GM12878 (cell line): Measurements from ENCODE around the gene DYNLT2. TPM values are rescaled to one million over a fixed set of nuclear protein-coding genes. Genes with fewer than 3 reads are reported as not detected.

ENCODE experiments used
- ATAC-seq: fragments of 200-7000 bp; cut with Tn5 transposase; 3 replicates; pipeline ENCODE4 v1.9.1; 2020; ENCODE audit warnings: mild to moderate bottlenecking, moderate library complexity
- Bru-seq: library from RNA; stranded (reverse); fragments of 400-500 nt; gene quantifications from one replicate; lab custom pipeline; 2021; lab: Mats Ljungman, UMichigan
- BruChase-seq, 2 experiments: library from RNA; stranded (reverse); fragments of 400-500 nt; gene quantifications; one replicate each; lab custom pipeline; 2021; lab: Mats Ljungman, UMichigan
- BruUV-seq: library from RNA; stranded (reverse); fragments of 400-500 nt; replicated peaks from 2 replicates; lab custom pipeline; 2021; lab: Mats Ljungman, UMichigan
- CTCF ChIA-PET: fragments of 300-600 bp; sonication (Branson Sonifier 250); formaldehyde crosslinking; extraction: SDS; loops from one replicate; lab custom pipeline; 2021; ENCODE audit warnings: inconsistent platforms; lab: Yijun Ruan, JAX
- POLR2A ChIA-PET: fragments of 350-600 bp; formaldehyde crosslinking; extraction: SDS; loops from one replicate; lab custom pipeline; 2021; ENCODE audit warnings: inconsistent platforms; lab: Charles Lee
- RAD21 ChIA-PET: fragments of 300-600 bp; sonication (Branson Sonifier 250); formaldehyde crosslinking; loops from one replicate; lab custom pipeline; 2023; ENCODE audit warnings: antibody characterized with exemption; ENCODE audit not compliant: unreplicated experiment; lab: Charles Lee
- SMC1A ChIA-PET: fragments of 300-600 bp; sonication (Branson Sonifier 250); formaldehyde crosslinking; loops from one replicate; lab custom pipeline; 2023; ENCODE audit not compliant: unreplicated experiment, uncharacterized antibody; lab: Charles Lee
- DNase-seq: peaks from one replicate; pipeline ENCODE4 v3.0.0-alpha.2; 2011; ENCODE audit warnings: low read depth, low spot score
- FAIRE-seq: peaks from 3 replicates; lab custom pipeline; 2011; peaks lifted over from hg19 to GRCh38; lab: Jason Lieb, UNC
- H2AFZ ChIP-seq: 2 replicates; pipeline ENCODE4 v1.6.0; 2011; ENCODE audit warnings: low read depth, low read length, control low read depth; ENCODE audit not compliant: control insufficient read depth
- H3K27ac ChIP-seq: 2 replicates; pipeline ENCODE4 v1.5.1; 2011; ENCODE audit warnings: control low read depth; ENCODE audit not compliant: control insufficient read depth, insufficient read depth
- H3K27me3 ChIP-seq, 2 experiments: replicated peaks in 1 of 2; 2 replicates each; pipeline versions ENCODE4 v1.6.0 to v1.6.1; 2011; ENCODE audit warnings: low read length in 1 of 2; ENCODE audit not compliant: control insufficient read depth in 2 of 2, insufficient read depth in 2 of 2
- H3K36me3 ChIP-seq, 2 experiments: 2 replicates each; pipeline ENCODE4 v1.5.1; 2011; ENCODE audit warnings: low read length in 1 of 2; ENCODE audit not compliant: control insufficient read depth in 2 of 2, insufficient read depth in 2 of 2
- H3K4me1 ChIP-seq: 2 replicates; pipeline ENCODE4 v1.6.1; 2011; ENCODE audit warnings: mild to moderate bottlenecking, low read length, moderate library complexity, mixed read lengths; ENCODE audit not compliant: control insufficient read depth, insufficient read depth
- H3K4me2 ChIP-seq: 2 replicates; pipeline ENCODE4 v1.6.0; 2011; ENCODE audit warnings: control low read depth; ENCODE audit not compliant: control insufficient read depth, insufficient read depth
- H3K4me3 ChIP-seq: fragments of 200-600 bp; sonication (generic); 2 replicates; pipeline ENCODE4 v1.5.1; 2016
- H3K79me2 ChIP-seq: 2 replicates; pipeline ENCODE4 v1.6.0; 2011; ENCODE audit warnings: low read length; ENCODE audit not compliant: control insufficient read depth, insufficient read depth
- H3K9ac ChIP-seq: 2 replicates; pipeline ENCODE4 v1.8.0; 2011; ENCODE audit warnings: low read length, control low read depth, mixed read lengths; ENCODE audit not compliant: control insufficient read depth, insufficient read depth
- H3K9me3 ChIP-seq: replicated peaks from 3 replicates; pipeline ENCODE4 v1.5.1; 2011; ENCODE audit warnings: mild to moderate bottlenecking, low read length; ENCODE audit not compliant: control insufficient read depth, insufficient read depth
- H4K20me1 ChIP-seq: 2 replicates; pipeline ENCODE4 v1.6.0; 2011; ENCODE audit not compliant: control insufficient read depth, insufficient read depth
- EZH2 ChIP-seq: IDR thresholded peaks from 2 replicates; pipeline ENCODE4 v1.6.1; 2012; ENCODE audit warnings: low read depth, mild to moderate bottlenecking, control low read depth, inconsistent platforms, low read length, borderline replicate concordance; ENCODE audit not compliant: control insufficient read depth
- FOS ChIP-seq: IDR thresholded peaks from 3 replicates; pipeline ENCODE4 v1.6.1; 2011; ENCODE audit warnings: borderline replicate concordance; ENCODE audit not compliant: insufficient read length; ENCODE audit errors: extremely low read depth
- FOXK2 ChIP-seq: fragments of 450-650 bp; IDR thresholded peaks from 2 replicates; pipeline ENCODE4 v1.6.1; 2017; ENCODE audit warnings: mild to moderate bottlenecking, moderate library complexity
- GATAD2B ChIP-seq: fragments of 450-650 bp; conservative IDR thresholded peaks from 2 replicates; pipeline ENCODE4 v1.6.1; 2017; ENCODE audit warnings: low read depth, mild to moderate bottlenecking, moderate library complexity
- IRF5 ChIP-seq: fragments of 450-650 bp; IDR thresholded peaks from 2 replicates; pipeline ENCODE4 v1.6.1; 2017; ENCODE audit warnings: borderline replicate concordance
- JUND ChIP-seq: IDR thresholded peaks from 2 replicates; pipeline ENCODE4 v1.6.1; 2012; ENCODE audit warnings: low read depth, mild to moderate bottlenecking, low read length, improper control_type of control experiment, moderate library complexity
- NKRF ChIP-seq: fragments of 450-650 bp; conservative IDR thresholded peaks from 2 replicates; pipeline ENCODE4 v1.6.1; 2017; ENCODE audit warnings: mild to moderate bottlenecking, moderate library complexity
- NR2F1 ChIP-seq: fragments of 450-650 bp; conservative IDR thresholded peaks from 2 replicates; pipeline ENCODE4 v1.6.1; 2017; ENCODE audit warnings: mild to moderate bottlenecking
- RBBP5 ChIP-seq: fragments of 200-600 bp; sonication (generic); conservative IDR thresholded peaks from 2 replicates; pipeline ENCODE4 v1.6.1; 2016
- RFX5 ChIP-seq: IDR thresholded peaks from 2 replicates; pipeline ENCODE4 v1.6.1; 2011; ENCODE audit warnings: low read depth, low read length, improper control_type of control experiment
- SMC3 ChIP-seq: IDR thresholded peaks from 2 replicates; pipeline ENCODE4 v1.6.1; 2011; ENCODE audit warnings: low read length, improper control_type of control experiment, borderline replicate concordance
- SP1 ChIP-seq: IDR thresholded peaks from one replicate; pipeline ENCODE4 v1.6.1; 2011; ENCODE audit warnings: low read depth, low read length
- ZNF207 ChIP-seq: fragments of 450-650 bp; IDR thresholded peaks from 2 replicates; pipeline ENCODE4 v1.6.1; 2014; ENCODE audit warnings: antibody characterized with exemption, mild to moderate bottlenecking, borderline replicate concordance
- WGBS: methylation state at CpG from one replicate; pipeline ENCODE4 v1.1.6; 2016; ENCODE audit warnings: low lambda C conversion rate; ENCODE audit not compliant: insufficient replicate concordance, insufficient coverage; ENCODE audit errors: missing lambda C conversion rate; 5-methylcytosine and 5-hydroxymethylcytosine counted together
- in situ Hi-C: fragments of 300-500 bp; cut with MboI; formaldehyde crosslinking; loops from 9 replicates; pipeline ENCODE4 v1.14.3; 2018; ENCODE audit warnings: mixed read lengths
- intact Hi-C: fragments of 100-400 bp; cut with micrococcal nuclease; formaldehyde crosslinking; loops from one replicate; pipeline ENCODE4 v1.14.2; 2022; ENCODE audit not compliant: unreplicated experiment
- long read RNA-seq, 2 experiments: library from polyadenylated mRNA; unstranded; transcript quantifications; one replicate each; pipeline ENCODE4 v2.0.0, GENCODE V29; 2019 to 2020
- polyA minus RNA-seq, 3 experiments: library from RNA; depleted of rRNA, polyadenylated mRNA; stranded (reverse); fragments of >200 nt; gene quantifications; 2 replicates each; pipeline ENCODE4 v1.2.3, GENCODE V29; 2011
- polyA plus RNA-seq, 11 experiments: library from polyadenylated mRNA; depleted of rRNA in 4 of 11; unstranded in 6 of 11; stranded (reverse) in 5 of 11; fragments of >200 nt; fragmentation: Nextera tagmentation in 4 of 11; fragmentation: Illumina TruSeq in 1 of 11; extraction: Ambion mirVana in 4 of 11; extraction: Trizol in 1 of 11; gene quantifications; 1 replicate in 1 of 11; 2 replicates in 10 of 11; pipeline versions ENCODE4 v1.2.1 to v1.2.3, GENCODE V29; 2011 to 2016; ENCODE audit warnings: inconsistent platforms in 2 of 11, missing spikeins in 2 of 11, low read depth in 1 of 11
- total RNA-seq, 4 experiments: library from RNA; depleted of rRNA in 3 of 4; stranded (reverse); fragments of >200 nt in 3 of 4; fragmentation: Illumina TruSeq in 1 of 4; extraction: Trizol in 1 of 4; gene quantifications; 2 replicates each; pipeline versions ENCODE4 v1.2.1 to v1.2.3, GENCODE V29; 2013 to 2021

DYNLT2 gene, protein sequence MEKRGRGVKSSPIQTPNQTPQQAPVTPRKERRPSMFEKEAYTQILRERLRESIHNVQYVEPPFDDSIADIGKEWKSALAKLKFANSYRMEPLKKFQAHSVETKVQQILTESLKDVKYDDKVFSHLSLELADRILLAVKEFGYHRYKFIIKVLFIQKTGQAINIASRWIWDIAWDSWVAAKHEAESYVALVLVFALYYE
- 11.3 and 12.7 TPM in 2 replicates for total RNA-seq (2013; cell fraction: nucleolus; rRNA removed)
- 3.7 and 5.4 TPM in 2 replicates for total RNA-seq (2014; rRNA removed)
- 5.5 TPM in 2 replicates for total RNA-seq (2014; rRNA removed; fragmentation: Illumina TruSeq; extraction: Trizol)
- total RNA-seq (2021): 2.9 and 3.8 TPM in 2 replicates
- polyA plus RNA-seq (2011; ENCODE audit: low read depth): 0.77 TPM
- 5.3 and 9.2 TPM in 2 replicates for polyA plus RNA-seq (2011; rRNA removed)
- 1.7 and 1.8 TPM in 2 replicates for polyA plus RNA-seq (2011; cell fraction: cytosol; rRNA removed)
- 2.2 and 2.3 TPM in 2 replicates for polyA plus RNA-seq (2011; cell fraction: nucleus; rRNA removed)
- polyA plus RNA-seq (2012): 1.7 and 3.3 TPM in 2 replicates
- polyA plus RNA-seq (2014; fragmentation: Illumina TruSeq; extraction: Trizol): 5.7 and 8.8 TPM in 2 replicates
- 1 to 10 TPM; 2.2 to 3.0 TPM for polyA plus RNA-seq (2014; fragmentation: Nextera tagmentation; extraction: Ambion mirVana)
- polyA plus RNA-seq (2014; rRNA removed): 5.0 and 5.9 TPM in 2 replicates
- polyA plus RNA-seq (2016; fragmentation: Nextera tagmentation; extraction: Ambion mirVana): 1 to 10 TPM; 5.8 to 5.9 TPM
- 0.82 and 1.1 TPM in 2 replicates for polyA minus RNA-seq (2011; rRNA and poly(A)+ RNA removed)
- 0.67 and 1.1 TPM in 2 replicates for polyA minus RNA-seq (2011; cell fraction: cytosol; rRNA and poly(A)+ RNA removed)
- 2.7 and 4.6 TPM in 2 replicates for polyA minus RNA-seq (2011; cell fraction: nucleus; rRNA and poly(A)+ RNA removed)
- Bru-seq, nascent RNA: percentile 67 among the genes with signal in this experiment
- BruChase-seq, experiment 1, labeled RNA remaining after a 6-hour chase: percentile 44 among the genes with signal in this experiment
- BruChase-seq, experiment 2, labeled RNA remaining after a 2-hour chase: percentile 44 among the genes with signal in this experiment
- long read RNA-seq, experiment 1, partial matches to known transcripts: 0 of 2 reads
- long read RNA-seq, experiment 1, other reads (novel, unspliced or antisense): 0 of 2 reads
- long read RNA-seq, experiment 2, transcript TCTE3-202 (1 exons, 2,078 nt): major isoform, 14 of 14 reads
- long read RNA-seq, experiment 2, partial matches to known transcripts: 0 of 14 reads
- long read RNA-seq, experiment 2, other reads (novel, unspliced or antisense): 0 of 14 reads

GRCh38 chr6:169751242-169752073, at the start of gene DYNLT2, which contains the start of gene ERMARD:
DYNLT2 (minus strand) TSS chr6:169751572; CDS start chr6:169751458, 114 bp downstream.
ERMARD (plus strand) TSS chr6:169751622; CDS start chr6:169751658, 36 bp downstream.
- in situ Hi-C loops (loop anchor here (5.0 kb wide), 1 partner anchor 801 kb away; the partner anchor contains the start of genes PSMB1 and TBP), intact Hi-C loops (loop anchor here (1.0 kb wide), 3 partner anchors 26 to 803 kb away; partner anchors contain the start of genes C6orf120, TBP and WDR27)
- peak within 1 kb of the TSS; percentile 90 for H3K4me2 ChIP-seq
- FAIRE-seq (peak; percentile 69), DNase-seq (peak; percentile 69), ATAC-seq (peak; percentile 96)
- H3K9ac ChIP-seq: peak within 1 kb of the TSS; percentile 94
- peaks cover 5% of the 10 kb centered on the region; the same call in 1 of the 2 replicates for H3K4me1 ChIP-seq
- ChIA-PET CTCF (no interaction called here), SMC1A (interaction anchor here (0.8 to 1.4 kb wide), 4 partner anchors 30 to 709 kb away, joined by 3 to 4 read pairs (median 3); no protein-coding TSS in a partner anchor), RAD21 (interaction anchor here (1.2 kb wide), 2 partner anchors 50 to 808 kb away, joined by 3 to 4 read pairs; partner anchors contain the start of gene WDR27), POLR2A (interaction anchor here (0.8 to 1.4 kb wide), 4 partner anchors 28 to 804 kb away, joined by 3 to 5 read pairs (median 4); partner anchors contain the start of genes C6orf120 and WDR27)
- no peaks in the 10 kb centered on the region for H4K20me1 ChIP-seq
- H3K27ac ChIP-seq: peak within 1 kb of the TSS; percentile 91
- H3K9me3 ChIP-seq: no peaks in the 10 kb centered on the region; the same call in 2 of the 3 replicates
- no peaks in the 10 kb centered on the region for H3K27me3 ChIP-seq
- peaks cover 0 to 4% of the 10 kb centered on the region in 2 experiments; a peak in 1 of 4 replicates for H3K36me3 ChIP-seq
- H3K4me3 ChIP-seq: peak within 1 kb of the TSS; percentile 97
- H2AFZ ChIP-seq: peak within 1 kb of the TSS; percentile 84
- BruUV-seq: no TSS peak
- whole genome bisulfite sequencing: 1% methylated on average over 82 of the region's 90 CpGs
- H3K79me2 ChIP-seq: peaks cover 32% of the 10 kb centered on the region
- TF ChIP-seq NR2F1 (peak; percentile 80), RBBP5 (no peak), JUND (no peak), ZNF207 (peak; percentile 97), SMC3 (no peak), IRF5 (no peak), SP1 (peak; percentile 55), RFX5 (no peak), NKRF (peak; percentile 72), EZH2 (no peak), FOXK2 (no peak), FOS (no peak), GATAD2B (peak; percentile 98)
